Dedifferentiated amniotic fluid mesenchymal stem cell (primary cell): ENCODE measurements around the gene TF.
"Not testable (repeated sequence)": the region's sequence is repeated elsewhere in the genome, so short reads cannot be mapped to it uniquely, and the experiment has no call there.

Experiments used
- DNase-seq: peaks from one replicate; pipeline ENCODE4 v3.0.0-alpha.2; 2016; ENCODE audit errors: extremely low spot score

TF gene

DNA sequence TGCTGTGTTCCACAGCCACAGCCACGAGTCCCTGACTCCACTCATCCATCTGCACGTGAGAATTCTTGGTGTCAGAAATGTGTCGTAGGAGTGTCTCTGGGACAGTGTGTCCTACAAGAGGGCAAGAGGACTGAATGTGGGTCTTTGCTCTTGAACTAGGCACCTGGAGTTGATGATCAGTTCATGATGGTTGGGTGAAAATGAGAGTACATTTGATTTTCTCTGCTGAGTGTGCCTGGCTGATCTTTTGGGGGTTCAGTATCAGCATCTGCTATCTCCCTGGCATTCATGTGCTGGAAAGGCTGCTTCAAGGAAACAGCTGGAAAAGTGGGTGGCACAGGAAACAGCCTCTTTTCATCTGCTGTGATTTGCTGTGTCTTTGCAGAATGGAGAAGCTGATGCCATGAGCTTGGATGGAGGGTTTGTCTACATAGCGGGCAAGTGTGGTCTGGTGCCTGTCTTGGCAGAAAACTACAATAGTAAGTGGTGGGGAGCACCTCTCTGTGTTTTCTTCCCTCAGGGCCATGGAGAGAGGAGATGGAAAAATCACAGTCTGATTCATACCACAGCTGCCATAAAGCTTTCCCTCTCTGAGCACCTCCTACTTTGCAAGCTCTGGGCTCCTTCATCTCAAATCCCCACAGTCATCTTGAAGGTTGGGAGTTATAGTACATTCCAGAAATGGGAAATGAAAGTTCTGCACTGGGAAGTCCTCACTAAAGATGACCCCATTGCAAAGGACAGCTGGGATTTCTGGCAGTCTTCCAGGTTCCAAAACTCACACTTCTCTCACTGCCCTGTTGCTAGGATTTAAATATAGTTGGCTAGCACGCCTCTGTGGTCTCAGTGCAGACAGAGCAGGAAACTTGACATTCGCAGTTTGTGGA, 17.8 kb downstream of the TF start:
- no peak for DNase-seq

- no peak for DNase-seq
Observed at GRCh38 chr3:133765256-133765655, 19.1 kb downstream of the TF start.

- no peak for DNase-seq
Observed at GRCh38 chr3:133767607-133768006, 21.4 kb downstream of the TF start.

DNA sequence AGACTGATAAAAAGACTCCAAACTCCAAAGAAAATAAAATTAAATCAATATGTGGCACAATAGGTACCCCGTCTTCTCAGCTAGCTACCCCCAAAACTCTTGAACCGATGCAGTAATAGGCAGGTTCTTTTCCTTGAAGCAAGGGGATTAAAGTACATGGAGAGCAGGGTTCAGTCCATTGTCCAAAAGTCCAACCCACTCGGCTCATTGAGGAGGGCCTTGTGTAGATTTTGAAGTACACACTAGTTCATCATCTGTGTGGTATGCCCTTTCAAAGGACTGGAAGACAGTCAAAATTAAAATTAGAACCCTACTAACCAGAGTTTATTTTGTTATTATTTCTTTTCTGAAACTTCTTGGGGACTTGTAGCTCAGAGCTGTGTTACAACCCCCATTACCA, 23.3 kb downstream of the TF start:
- DNase-seq, result no peak

DNA sequence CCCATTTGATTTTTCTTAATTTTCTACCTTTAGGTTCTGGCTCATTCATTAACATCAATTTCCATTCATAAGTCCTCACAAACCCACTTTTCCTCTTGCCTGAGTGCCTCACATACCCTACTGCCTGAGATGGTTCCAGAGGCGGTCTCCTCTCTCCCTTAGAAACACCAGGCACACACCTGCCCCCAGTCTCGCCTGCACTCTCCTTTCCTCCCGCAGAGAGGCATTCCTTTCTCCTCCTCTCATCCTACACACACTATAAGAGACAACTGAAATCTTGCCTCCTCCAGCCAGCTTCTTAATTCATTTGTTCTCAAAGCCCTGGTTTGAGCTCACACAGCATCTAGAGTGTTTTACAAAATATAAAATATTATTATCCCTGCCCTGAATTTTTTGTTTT, 27.5 kb downstream of the TF start:
- DNase-seq, result no peak

GRCh38 chr3:133775309-133775708, 29.1 kb downstream of the TF start:
- DNase-seq, result no peak

DNA sequence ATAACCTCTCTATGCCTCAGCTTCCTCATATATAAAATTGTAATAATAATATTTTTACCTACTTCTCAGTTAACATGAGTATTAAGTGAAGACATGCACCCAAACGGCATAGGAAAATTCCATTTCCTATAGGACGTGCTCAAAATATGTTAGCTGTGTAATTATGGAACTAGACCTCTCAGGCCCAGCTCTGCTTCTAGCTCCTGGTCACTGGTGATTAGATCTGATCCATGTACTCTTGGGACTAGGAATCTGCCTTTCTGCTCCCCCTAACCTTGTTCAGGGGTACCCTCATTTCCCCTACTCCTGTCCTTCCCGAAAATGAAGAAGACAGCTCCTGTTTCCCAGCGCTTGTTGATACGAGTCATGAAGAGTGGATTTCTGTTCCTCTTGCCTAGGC, 29.6 kb downstream of the TF start:
- no peak for DNase-seq

DNA sequence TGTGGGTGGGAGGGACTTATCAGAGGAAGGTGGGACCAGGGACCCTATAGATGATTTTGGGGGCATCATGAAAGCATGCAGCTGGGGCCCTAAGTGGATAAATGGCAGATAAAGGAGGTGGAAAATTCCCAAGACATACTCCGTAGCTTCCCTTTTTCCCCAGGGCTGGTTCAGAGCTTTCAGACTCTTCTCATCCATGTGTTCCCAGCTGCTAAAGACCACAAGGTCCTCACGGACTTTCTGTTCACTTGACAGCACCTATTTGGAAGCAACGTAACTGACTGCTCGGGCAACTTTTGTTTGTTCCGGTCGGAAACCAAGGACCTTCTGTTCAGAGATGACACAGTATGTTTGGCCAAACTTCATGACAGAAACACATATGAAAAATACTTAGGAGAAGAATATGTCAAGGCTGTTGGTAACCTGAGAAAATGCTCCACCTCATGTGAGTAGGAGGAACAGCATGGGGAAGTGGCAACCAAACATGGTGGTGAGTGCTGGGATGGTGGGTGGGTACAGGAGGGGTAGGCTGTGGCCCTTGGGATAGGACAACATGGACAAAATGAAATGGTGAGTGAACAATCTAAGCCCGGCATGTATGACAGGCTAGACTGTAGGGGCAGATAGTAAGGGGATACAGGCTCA, 30.7 kb downstream of the TF start:
- DNase-seq, result no peak

GRCh38 chr3:133777807-133778568, 31.8 kb downstream of the TF start:
- no peak for DNase-seq

GRCh38 chr3:133779626-133780203, 33.5 kb downstream of the TF start:
- DNase-seq, result no peak

DNA sequence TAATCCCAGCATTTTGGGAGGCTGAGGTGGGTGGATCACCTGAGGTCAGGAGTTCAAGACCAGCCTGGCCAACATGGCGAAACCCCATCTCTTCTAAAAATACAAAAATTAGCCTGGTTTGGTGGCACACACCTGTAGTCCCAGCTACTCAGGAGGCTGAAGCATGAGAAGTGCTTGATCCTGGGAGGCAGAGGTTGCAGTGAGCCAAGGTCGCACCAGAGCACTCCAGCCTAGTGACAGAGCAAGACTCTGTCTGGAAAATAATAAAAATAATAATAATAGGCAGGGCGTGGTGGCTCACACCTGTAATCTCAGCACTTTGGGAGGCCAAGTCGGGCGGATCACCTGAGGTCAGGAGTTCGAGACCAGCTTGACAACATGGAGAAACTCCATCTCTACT, 34.6 kb downstream of the TF start:
- DNase-seq, result not testable (repeated sequence)

DNA sequence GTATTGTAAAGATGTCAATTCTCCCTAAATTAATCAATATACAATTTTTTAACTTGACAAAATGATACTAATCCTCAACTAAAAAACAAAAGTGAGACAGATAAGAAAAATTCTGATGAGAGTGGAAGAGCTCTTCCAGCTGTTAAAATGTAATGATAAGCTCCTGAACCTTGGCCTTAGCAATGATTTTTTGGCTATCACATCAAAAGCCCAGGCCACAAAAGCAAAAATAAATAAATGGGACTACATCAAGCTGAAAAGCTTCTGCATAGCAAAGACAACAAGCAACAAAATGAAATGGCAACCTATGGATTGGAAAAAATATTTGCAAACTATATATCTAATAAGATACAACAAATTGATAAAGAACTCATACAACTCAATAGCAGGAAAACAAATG, 35.4 kb downstream of the TF start:
- no peak for DNase-seq

DNA sequence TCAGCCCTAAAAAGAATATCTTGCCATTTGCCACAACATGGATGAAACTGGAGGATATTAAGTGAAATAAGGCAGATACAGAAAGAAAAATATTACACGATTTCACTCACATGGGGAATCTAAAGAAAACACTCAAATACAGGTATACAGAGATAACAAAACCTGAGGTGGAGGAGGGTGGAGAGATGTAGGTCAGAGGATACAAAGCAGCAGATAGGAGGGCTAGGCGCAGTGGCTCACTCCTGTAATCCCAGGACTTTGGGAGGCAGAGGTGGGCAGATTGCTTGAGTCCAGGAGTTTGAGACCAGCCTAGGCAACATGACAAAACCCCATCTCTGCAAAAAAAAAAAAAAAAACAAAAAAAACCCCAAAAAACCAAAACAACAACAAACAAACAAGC, 36.3 kb downstream of the TF start:
- no peak for DNase-seq

DNA sequence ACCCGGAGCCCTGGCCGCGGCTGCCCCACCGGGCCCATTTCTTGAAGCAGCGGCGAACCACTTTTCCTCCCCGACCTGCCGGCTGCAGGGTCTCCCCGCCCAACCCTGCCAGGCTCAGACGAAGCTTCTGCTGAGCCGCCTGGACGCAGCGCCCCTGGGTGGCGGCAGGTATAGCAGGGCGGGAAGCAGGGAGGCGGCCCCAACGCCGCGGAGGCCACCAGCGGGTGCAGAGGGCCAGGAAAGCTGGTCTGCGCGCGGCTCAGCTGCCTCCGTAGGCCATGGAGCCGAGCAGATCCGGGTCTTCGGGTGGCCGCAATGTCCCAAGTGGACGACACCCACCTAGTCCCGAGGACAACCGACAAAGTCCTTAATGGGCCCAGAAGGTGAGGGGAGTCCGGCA, 37.6 kb downstream of the TF start:
- no peak for DNase-seq

DNA sequence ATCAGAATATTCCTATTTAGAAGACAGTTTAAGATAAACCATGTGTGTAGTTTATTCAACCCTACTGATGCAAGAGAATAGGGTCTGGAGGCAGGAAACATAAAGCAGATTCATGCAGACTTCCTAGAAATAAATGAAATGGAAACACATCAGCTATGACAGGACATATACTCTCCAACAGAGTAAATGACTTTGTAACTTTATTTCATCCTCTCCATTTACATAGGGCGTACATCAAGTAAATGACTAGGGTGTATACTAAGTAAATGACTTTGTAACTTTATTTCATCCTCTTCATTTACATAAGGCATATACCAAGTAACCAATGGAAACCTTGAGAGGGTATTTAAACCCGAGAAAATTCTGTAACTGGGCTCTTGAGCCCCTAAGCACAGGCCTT, 41.8 kb downstream of the TF start:
- DNase-seq, result no peak

DNA sequence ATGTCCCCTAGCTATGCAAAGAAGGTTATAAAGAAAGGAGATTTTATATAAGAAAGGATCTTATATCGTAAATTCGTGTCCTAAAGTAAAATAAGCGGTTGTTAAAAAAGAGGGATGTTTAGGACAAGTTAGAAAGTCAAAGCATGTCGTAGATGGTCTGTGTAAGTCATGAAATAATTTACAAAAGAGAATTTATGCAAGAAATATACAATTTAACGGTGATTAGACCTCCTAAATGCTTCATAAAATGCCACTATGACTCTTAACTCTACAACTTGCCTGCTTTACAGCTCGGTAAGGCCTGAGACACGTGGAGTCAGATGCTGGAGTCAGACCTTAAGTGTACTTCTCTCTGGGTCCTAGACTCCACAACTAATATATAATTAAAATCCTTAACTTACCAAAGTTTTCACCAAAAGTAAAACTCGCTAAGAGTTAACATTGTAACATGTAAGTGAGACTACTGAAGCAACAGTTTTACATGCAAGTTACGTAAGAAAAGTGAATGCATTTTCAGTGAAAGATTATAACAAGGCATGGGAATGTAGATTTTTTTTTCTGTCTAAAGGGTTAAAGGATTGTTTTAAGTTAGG, 46.1 kb downstream of the TF start:
- no peak for DNase-seq

DNA sequence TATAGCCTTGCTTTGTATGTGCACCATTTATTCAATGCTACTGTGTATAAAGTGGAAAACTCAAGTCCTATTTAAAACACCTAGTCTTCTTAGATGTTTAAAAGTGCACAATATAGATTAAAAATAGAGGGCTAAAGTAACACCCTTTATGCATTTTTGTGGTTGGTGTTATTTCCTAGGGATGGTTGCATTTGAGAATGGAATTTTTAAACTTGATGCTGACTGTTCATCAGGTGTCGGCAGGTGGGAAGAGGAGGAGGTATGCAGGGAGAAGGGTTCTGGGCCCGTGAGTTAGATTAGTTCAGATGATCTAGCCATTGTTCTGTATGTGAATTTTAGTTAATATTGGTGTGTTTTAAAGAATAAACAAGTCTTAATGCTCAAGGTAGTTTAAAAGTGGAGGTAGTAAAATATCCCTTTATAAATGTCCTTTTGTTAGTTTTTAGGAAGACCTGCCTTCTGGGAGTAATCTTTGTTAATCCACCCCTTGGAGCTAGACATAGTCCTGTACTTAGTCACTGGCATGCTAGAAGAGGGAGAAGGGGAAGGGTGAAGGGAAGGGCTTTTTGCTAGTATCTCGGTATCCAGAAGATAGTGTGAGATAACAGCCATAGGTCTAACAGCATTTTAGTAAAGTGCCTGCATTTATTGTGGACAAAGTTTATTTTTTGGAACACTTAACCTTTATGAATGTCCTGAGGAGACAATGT, 51.4 kb downstream of the TF start:
- no peak for DNase-seq

DNA sequence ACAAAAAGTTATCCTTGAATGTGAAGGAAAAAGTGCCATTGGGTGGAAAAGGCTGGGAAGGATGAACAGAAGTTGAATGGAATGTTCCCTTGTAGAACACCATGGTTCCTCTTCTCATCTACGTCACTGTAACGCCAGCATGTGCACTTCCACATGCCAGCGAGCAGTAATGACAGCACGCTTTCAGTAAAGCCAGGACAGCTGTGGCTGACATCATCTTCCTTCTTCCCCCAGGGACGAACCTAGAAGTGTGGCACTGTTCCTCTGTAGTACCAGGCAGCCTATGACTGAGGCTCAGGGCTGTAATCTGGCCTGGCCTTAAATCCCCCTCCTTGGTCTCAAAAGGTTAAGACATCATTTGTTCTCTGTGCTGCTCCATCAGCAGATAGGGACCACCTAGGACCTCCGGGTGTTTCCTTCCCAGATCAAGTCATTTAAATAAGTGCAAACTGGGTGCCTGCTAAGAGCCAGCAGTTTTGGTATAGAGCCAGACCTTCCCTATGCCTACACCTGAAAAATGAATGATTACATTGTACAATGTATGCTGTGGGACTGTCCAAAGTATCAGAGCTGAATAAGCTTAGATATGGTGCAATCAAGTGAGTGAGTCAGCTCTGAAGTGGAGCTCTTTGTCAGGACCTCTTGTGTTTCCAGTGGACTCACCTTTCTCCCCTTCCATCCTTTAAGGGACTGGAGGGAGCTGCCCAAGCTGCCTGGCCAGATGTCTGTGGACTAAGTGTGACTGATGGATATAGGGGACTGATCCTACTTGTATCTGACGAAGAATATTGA, 53.8 kb downstream of the TF start:
- DNase-seq, result no peak

DNA sequence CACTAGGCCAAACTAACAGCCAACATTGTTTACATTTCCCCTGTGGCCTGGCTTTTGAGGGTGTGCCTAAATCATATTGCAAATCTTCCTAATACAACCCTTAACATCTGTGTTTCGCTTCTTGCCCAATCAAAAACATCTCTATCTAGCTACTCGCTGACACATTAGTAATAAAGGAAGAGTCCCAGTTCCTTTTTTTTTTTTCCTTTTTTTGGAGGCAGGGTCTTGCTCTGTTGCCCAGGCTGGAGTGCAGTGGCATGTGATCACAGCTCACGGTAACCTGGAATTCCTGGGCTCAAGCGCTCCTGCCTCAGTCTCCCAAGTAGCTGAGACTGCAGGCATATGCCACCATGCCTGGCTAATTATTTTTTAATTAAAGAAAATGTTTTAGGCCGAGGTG, 57.3 kb downstream of the TF start:
- DNase-seq, result no peak

- no peak for DNase-seq
Observed at GRCh38 chr3:133804896-133805295, 58.7 kb downstream of the TF start.

- no peak for DNase-seq
Observed at GRCh38 chr3:133805384-133805701, 59.1 kb downstream of the TF start.
